HFFc6 (cell line): Measurements from ENCODE around the gene PARN. TPM values are rescaled to one million over a fixed set of nuclear protein-coding genes. Genes with fewer than 3 reads are reported as not detected.
A peak's percentile ranks its signal among the peaks of the same experiment; 100 is the strongest.
"Not testable (repeated sequence)": the region's sequence is repeated elsewhere in the genome, so short reads cannot be mapped to it uniquely, and the experiment has no call there.

Experiments
- DNase-seq: peaks from one replicate; pipeline ENCODE4 v3.0.0-alpha.2; 2018
- H3K27ac Mint-ChIP-seq: 2 replicates; pipeline ENCODE4 v1.8.0; 2020; ENCODE audit warnings: mild to moderate bottlenecking, mixed read lengths
- H3K27me3 Mint-ChIP-seq: 2 replicates; pipeline ENCODE4 v1.8.0; 2021; ENCODE audit warnings: mild to moderate bottlenecking, moderate library complexity, mixed read lengths; ENCODE audit not compliant: insufficient read depth
- H3K36me3 Mint-ChIP-seq: 2 replicates; pipeline ENCODE4 v1.8.0; 2021; ENCODE audit warnings: low read depth, mixed read lengths
- H3K4me1 Mint-ChIP-seq: 2 replicates; pipeline ENCODE4 v1.8.0; 2020; ENCODE audit warnings: low read depth, mixed read lengths
- H3K4me3 Mint-ChIP-seq: 2 replicates; pipeline ENCODE4 v1.8.0; 2020; ENCODE audit warnings: mild to moderate bottlenecking, moderate library complexity, mixed read lengths
- H3K9me3 Mint-ChIP-seq: 2 replicates; pipeline ENCODE4 v1.8.0; 2020; ENCODE audit warnings: mild to moderate bottlenecking, mixed read lengths
- CTCF ChIP-seq: fragments of 200-600 bp; sonication (generic); IDR thresholded peaks from 2 replicates; pipeline ENCODE4 v1.5.0; 2021; ENCODE audit warnings: antibody characterized with exemption, mild to moderate bottlenecking
- total RNA-seq, 6 experiments: library from RNA; stranded (reverse); fragmentation: NEBNext Ultra II Directional; extraction: Animal tissue kit (Norgen Biotek cat#: 25700); gene quantifications; 2 replicates in 1 of 6; 3 replicates in 5 of 6; pipeline ENCODE4 v1.2.3, GENCODE V29; 2021

PARN gene
- total RNA-seq, 6 experiments from 2014 or later = 25.5 to 36.1 (median 30.4) TPM

- Mint-ChIP-seq H3K36me3 (peaks cover 33% of the 10 kb centered on the region), H3K9me3 (peaks cover under 1% of the 10 kb centered on the region), H3K4me1 (peaks cover 31% of the 10 kb centered on the region), H3K4me3 (peak overlapping the region; percentile 17; the same call in 1 of the 2 replicates), H3K27me3 (no peaks in the 10 kb centered on the region), H3K27ac (no peak overlapping the region; the same call in 1 of the 2 replicates)
- DNase-seq = no peak
- TF ChIP-seq CTCF = no peak
Observed at GRCh38 chr16:14635395-14636165, 5.5 kb upstream of the PARN start.

DNA sequence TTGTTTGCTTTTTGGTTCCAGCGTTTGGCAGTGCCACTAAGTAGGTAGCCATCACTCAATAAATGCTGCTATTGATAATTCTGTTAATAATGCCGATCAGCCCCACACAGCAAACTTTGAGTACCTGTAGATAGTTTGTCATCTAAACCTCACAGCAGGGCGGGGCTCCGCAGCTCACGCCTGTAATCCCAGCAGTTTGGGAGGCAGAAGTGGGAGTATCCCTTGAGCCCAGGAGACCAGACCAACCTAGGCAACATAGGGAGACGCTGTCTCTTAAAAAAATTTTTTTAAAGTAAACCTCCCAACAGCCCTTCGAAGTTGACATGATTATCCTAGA is 4.3 kb upstream of the PARN start:
- Mint-ChIP-seq H3K36me3 (peaks cover 28% of the 10 kb centered on the region), H3K27ac (peak overlapping the region; percentile 96), H3K4me3 (peak overlapping the region; percentile 95), H3K4me1 (peaks cover 39% of the 10 kb centered on the region), H3K9me3 (peaks cover 5% of the 10 kb centered on the region), H3K27me3 (peaks cover 2% of the 10 kb centered on the region; the same call in 1 of the 2 replicates)
- TF ChIP-seq CTCF = no peak
- DNase-seq = no peak

- no peak for TF ChIP-seq CTCF
- Mint-ChIP-seq H3K9me3 (peaks cover 5% of the 10 kb centered on the region), H3K27me3 (peaks cover 2% of the 10 kb centered on the region; the same call in 1 of the 2 replicates), H3K4me1 (peaks cover 47% of the 10 kb centered on the region), H3K27ac (peak within 1 kb of the TSS; percentile 96), H3K4me3 (peak within 1 kb of the TSS; percentile 95), H3K36me3 (peaks cover 35% of the 10 kb centered on the region)
- peak; percentile 96 for DNase-seq
Observed at GRCh38 chr16:14632693-14633569, 2.9 kb upstream of the PARN start, which contains the start of gene BFAR. TSS of gene BFAR (plus strand) at chr16:14632951. CDS start at chr16:14644347, 11,396 bp downstream.

GRCh38 chr16:14630620-14631330 is 715 bp upstream of the PARN start:
- H3K4me3 Mint-ChIP-seq = peak overlapping the region; percentile 96
- H3K4me1 Mint-ChIP-seq = peaks cover 40% of the 10 kb centered on the region

DNA sequence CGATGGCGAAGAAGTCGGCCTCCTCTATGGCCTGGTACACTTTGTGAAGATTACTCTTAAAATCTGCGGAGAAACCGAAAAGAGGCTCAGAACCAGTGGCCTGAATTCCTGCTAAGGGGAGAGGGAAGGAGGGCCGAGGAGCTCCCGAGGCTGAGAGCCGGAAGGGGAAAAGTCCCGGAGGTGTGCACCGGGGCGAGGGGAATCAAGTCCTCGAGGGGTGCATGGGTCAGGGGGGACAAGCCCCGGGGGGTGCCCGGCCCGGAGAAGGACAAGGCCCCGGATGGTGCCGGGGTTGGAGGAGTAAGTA is 495 bp downstream of the PARN start:
- Mint-ChIP-seq H3K27ac (peak overlapping the region; percentile 90), H3K9me3 (peaks cover 5% of the 10 kb centered on the region), H3K4me1 (peaks cover 31% of the 10 kb centered on the region), H3K27me3 (peaks cover 2% of the 10 kb centered on the region; the same call in 1 of the 2 replicates), H3K4me3 (peak overlapping the region; percentile 96), H3K36me3 (peaks cover 35% of the 10 kb centered on the region)
- no peak for TF ChIP-seq CTCF
- no peak for DNase-seq

More at GRCh38 chr16:14630620-14631330, 715 bp upstream of the PARN start:
- Mint-ChIP-seq H3K27ac (peak overlapping the region; percentile 96), H3K36me3 (peaks cover 38% of the 10 kb centered on the region)
- not testable (repeated sequence) for H3K9me3 Mint-ChIP-seq, DNase-seq, H3K27me3 Mint-ChIP-seq
